ENCODE measurements around the gene AHCY. TPM values are rescaled to one million over a fixed set of nuclear protein-coding genes. Genes with fewer than 3 reads are reported as not detected.

Gene AHCY
- total RNA-seq, 4 donors from 2014 or later: 109 to 138 (median 124) TPM

GRCh38 chr20:34312024-34312460 lies 8.9 kb upstream of the AHCY start:
- TF ChIP-seq CTCF (IDR thresholded peaks at IDR 0.05) (no peak), POLR2A (IDR thresholded peaks at IDR 0.05) (no peak)
- Histone ChIP-seq H3K4me1 (peaks cover 0 to 9% of the 10 kb centered on the region in 2 donors), H3K9me3 (no peaks in the 10 kb centered on the region), H3K27ac (no peak overlapping the region), H3K4me3 (replicated peaks in 1 of 3) (no peak overlapping the region), H3K27me3 (no peaks in the 10 kb centered on the region), H3K36me3 (no peaks in the 10 kb centered on the region)
- intact Hi-C loops (cut with DNase I): loop anchor here (10.0 kb wide), 1 partner anchor 223 kb away; no protein-coding TSS in a partner anchor
- no peak for DNase-seq
- 20 to 28% methylated on average over 5 to 8 of the region's 11 CpGs for WGBS, 2 donors

- Histone ChIP-seq H3K4me3 (replicated peaks in 1 of 3) (no peak overlapping the region), H3K4me1 (peaks cover 0 to 9% of the 10 kb centered on the region in 2 donors), H3K9me3 (no peaks in the 10 kb centered on the region), H3K36me3 (no peaks in the 10 kb centered on the region), H3K27ac (no peak overlapping the region), H3K27me3 (no peaks in the 10 kb centered on the region)
- intact Hi-C loops (cut with DNase I): loop anchor here (10.0 kb wide), 1 partner anchor 223 kb away; no protein-coding TSS in a partner anchor
- WGBS, 2 donors: 17 to 20% methylated on average over 37 to 45 of the region's 45 CpGs
- TF ChIP-seq CTCF (IDR thresholded peaks at IDR 0.05) (no peak), POLR2A (IDR thresholded peaks at IDR 0.05) (no peak)
- no peak for DNase-seq
These were observed 8.2 kb upstream of the AHCY start for GRCh38 chr20:34311118-34312023.

GRCh38 chr20:34310481-34311117 lies 7.4 kb upstream of the AHCY start:
- no peak overlapping the region for H3K27ac ChIP-seq
- DNase-seq: no peak
- intact Hi-C loops (cut with DNase I): loop anchor here (10.0 kb wide), 1 partner anchor 224 kb away; no protein-coding TSS in a partner anchor
- TF ChIP-seq POLR2A (IDR thresholded peaks at IDR 0.05) (no peak), CTCF (IDR thresholded peaks at IDR 0.05) (no peak)
- H3K36me3 ChIP-seq: no peaks in the 10 kb centered on the region
- no peak overlapping the region for H3K4me3 ChIP-seq (replicated peaks in 1 of 3)
- H3K4me1 ChIP-seq: peaks cover 0 to 9% of the 10 kb centered on the region in 2 donors
- 86 to 91% methylated on average over 19 of the region's 19 CpGs for WGBS, 2 donors
- no peaks in the 10 kb centered on the region for H3K9me3 ChIP-seq
- H3K27me3 ChIP-seq: no peaks in the 10 kb centered on the region

- no peak overlapping the region for H3K27ac ChIP-seq
- H3K4me1 ChIP-seq: peaks cover 0 to 9% of the 10 kb centered on the region in 2 donors
- no peak for TF ChIP-seq CTCF (IDR thresholded peaks at IDR 0.05)
- TF ChIP-seq POLR2A (IDR thresholded peaks at IDR 0.05): no peak
- intact Hi-C loops (cut with DNase I): loop anchor here (5.0 to 10.0 kb wide), 2 partner anchors 225 to 458 kb away; no protein-coding TSS in a partner anchor
- 93 to 97% methylated on average over 3 of the region's 3 CpGs for WGBS, 2 donors
- no peaks in the 10 kb centered on the region for H3K36me3 ChIP-seq
- H3K4me3 ChIP-seq (replicated peaks in 1 of 3): no peak overlapping the region
- no peaks in the 10 kb centered on the region for H3K27me3 ChIP-seq
- no peak for DNase-seq
- H3K9me3 ChIP-seq: no peaks in the 10 kb centered on the region
These were observed 6.5 kb upstream of the AHCY start for GRCh38 chr20:34309691-34310090.

All from thyroid gland (tissue), 4 donors.